HG03442 (cell line): ENCODE data around the gene TELO2.
"Not testable (repeated sequence)": the region's sequence is repeated elsewhere in the genome, so short reads cannot be mapped to it uniquely, and the experiment has no call there.

ENCODE experiments used
- ATAC-seq: cut with Tn5 transposase; IDR thresholded peaks from one replicate; pipeline ENCODE4 v1.9.1; 2021; ENCODE audit warnings: mild to moderate bottlenecking, moderate library complexity; ENCODE audit not compliant: unreplicated experiment

The TELO2 gene

DNA sequence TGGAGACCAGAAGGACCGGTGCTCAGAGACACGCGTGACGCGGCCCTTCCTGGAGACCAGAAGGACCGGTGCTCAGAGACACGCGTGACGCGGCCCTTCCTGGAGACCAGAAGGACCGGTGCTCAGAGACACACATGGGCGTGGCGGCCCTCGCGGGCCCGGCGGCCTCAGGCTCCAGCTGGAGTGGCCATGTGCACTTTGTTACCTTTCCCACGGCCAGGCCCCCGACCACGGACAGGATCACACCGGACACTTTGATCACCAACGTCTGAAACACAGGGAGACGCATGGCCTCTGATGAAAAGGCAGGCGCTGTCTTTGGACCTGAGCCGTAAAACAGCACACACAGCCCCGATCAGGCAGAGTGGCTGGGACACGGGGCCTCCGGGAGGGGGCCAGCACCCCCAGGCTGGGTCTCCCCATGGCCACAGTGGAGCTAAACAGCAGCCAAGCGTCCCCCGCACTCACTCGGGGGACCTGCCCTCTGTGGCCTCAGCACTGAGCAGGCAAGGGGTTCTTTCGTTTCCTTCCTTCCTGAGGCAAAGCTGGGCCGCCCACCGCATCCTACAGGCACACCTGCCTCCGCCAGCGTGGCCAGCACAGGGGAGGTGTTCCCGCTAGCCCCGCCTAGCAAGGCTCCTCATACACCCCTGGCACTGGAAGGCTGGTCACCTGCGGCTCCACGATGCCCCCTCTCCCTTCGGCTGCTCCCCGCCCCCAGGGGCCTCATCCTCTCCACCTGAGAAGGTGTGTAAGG is 35.5 kb upstream of the TELO2 start:
- ATAC-seq = no peak

DNA sequence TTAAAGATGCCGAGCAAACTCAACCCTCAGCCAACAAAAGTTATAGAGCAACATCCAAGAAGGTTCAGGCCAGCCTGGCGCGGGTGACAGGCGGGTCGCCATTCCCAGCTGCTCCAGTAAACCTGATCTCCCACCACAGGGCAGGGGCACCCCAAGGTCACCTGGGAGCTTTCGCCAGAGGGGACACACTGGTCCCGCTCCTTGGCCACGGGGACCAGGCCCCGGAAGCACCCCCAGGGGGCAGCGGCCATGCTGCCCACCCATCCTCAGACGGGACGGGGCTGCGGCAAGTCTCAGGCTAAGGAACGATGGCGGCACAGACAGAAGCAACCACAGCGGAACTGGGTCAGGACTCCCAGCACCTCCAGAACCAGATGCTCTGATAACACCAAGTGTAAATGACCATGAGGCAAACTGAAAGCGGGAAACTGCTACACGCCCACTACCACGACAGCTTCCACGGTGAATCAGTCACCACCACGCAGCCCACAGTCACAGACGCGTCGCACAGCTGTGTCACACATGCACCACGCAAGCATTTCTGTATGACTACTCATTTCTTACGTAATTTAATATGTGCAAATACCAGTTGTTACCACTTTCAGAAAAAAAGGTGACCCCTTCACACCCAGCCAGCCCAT is 34.7 kb upstream of the TELO2 start:
- ATAC-seq = no peak

DNA sequence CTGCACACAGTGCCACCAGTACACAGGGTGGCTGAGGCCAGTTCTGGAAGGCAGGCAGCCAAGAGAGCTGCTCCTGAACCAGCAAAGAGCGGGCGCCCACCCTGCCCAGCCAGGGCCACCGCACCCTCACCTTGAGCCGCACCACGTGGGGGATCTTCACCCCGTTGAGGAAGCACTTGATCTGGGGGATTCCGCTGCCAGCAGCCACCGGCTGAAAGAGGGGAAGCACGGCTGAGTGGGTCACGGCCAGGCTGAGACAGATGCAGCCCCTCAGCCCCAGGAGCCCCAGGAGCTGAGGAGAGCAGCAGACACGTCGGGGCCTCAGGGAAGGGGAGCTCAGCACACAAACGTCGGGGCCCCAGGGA is 34.2 kb upstream of the TELO2 start:
- no peak for ATAC-seq

DNA sequence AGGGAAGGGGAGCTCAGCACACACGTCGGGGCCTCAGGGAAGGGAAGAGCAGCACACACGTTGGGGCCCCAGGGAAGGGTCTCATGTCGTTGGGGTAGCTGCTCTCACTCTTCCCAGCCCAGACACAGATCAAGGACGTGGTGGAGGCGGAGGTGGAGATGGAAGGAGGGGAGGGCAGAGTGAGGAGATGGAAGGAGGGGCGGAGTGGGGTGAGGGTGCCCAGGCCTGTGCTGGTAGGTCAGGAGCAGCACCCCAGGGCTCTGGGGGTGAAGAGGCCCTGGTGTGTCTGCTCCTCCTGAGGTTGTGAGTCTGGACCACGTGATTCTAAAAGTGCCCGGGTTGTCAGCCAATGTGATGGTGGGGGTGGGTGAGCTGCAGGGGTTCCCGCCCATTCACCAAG is 33.2 kb upstream of the TELO2 start:
- no peak for ATAC-seq

DNA sequence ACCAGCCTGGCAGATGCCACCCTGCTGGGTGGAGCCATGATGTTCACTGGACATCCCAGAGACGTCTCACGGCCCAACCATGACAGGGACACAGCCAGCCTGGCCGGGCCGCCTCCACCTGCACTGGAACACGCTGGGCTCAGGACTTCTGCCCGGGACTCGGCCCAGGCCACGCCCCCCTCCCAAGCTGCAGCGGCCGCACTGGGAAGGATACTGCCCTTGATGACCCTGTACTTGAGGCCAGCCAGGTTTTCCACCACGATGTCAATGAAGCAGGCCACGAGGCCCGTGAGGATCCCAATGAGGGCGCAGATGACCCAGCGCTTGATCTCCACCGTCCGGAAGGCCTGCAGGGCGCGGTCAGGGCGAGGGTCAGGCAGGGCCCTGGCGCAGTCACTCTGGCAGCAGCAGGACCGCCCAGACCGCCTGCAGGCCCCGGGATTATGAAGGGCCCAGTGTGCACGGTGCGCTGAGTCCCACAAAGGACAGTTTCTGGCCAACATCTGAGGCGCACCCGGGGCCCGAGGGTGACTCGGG is 32.5 kb upstream of the TELO2 start:
- ATAC-seq = no peak

DNA sequence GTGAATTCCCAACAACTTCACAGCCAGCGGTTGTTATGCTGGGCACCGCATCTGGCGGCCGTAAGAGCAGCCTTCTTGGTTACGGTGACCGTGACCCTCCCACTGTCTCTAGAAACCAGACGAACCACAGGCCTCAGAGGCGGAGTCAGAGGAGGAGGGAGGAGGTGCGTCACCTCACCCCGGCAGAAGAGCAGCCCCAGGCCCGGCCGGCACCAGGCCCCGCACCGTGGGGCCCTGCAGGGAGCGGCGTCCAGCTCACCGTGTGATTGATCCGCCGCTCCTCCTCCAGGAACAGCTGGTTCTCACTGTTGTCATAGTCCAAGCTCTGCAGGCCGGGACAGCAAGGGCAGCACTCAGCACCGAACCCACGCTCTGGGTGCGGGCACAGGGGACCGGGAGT is 32.0 kb upstream of the TELO2 start:
- ATAC-seq = no peak

DNA sequence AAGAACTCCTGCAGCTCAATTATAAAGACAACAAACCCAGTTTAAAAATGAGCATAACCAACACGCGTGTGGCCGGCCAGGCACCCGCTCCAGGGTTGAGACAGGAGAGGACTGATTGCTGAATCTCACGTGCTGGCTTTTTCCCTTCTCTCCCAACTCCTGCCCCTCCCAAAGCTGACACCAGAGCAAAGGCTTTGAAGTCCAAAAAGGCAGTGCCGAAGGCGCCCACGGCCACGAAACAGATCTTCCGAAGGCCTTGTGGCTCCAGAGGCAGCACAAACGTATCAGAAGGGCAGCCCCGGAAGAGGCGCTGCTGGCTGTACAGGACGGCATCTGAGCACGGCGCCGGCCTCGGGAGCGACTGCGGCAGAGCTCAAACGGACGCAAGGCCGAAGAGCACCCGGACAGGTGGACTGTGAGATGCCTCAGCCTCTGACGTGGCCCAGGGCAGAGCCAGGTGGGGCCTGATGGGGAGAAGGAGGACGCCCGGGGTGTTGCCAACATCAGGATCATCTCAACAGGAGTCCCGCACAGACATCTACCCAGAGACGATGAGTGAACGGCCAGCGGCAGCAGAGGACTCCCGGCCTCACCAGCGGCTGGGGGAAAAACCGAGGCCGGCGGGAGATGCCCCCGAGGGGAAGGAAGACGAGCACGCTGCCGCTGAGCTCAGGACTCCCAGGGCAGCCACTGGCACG is 28.8 kb upstream of the TELO2 start:
- ATAC-seq = no peak

DNA sequence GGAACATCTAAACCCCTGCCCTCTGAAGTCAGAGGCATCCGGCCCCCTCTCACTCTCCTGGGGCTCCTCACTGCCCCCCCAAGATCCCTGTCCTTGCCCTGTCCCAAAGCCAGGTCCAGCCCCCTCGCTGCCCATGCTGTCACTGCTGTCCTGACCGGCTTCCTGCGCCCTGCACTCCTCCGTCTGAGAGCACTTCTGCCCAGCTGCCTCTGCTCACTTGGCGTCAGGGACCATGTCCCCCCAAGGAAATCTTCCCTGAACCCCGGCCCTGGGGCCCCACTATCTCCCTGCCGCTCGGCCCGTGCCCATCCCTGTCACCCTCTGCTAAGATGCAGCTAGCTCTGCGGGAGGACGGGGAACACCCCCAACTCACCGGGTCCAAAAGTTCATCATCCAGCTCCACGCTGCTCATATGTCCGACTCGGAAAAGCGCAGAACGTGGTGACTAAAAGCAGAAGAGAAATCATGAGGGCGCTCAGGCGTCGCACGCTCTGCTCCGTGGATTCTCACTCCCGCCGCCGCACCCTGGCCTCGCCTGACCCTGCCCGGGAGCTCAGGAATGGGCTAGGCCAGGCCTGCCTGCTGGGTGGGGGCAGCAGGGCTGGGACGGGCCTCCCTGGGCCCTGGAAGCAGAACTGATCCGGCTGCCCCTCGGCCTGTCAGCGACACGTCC is 28.1 kb upstream of the TELO2 start:
- ATAC-seq = no peak

DNA sequence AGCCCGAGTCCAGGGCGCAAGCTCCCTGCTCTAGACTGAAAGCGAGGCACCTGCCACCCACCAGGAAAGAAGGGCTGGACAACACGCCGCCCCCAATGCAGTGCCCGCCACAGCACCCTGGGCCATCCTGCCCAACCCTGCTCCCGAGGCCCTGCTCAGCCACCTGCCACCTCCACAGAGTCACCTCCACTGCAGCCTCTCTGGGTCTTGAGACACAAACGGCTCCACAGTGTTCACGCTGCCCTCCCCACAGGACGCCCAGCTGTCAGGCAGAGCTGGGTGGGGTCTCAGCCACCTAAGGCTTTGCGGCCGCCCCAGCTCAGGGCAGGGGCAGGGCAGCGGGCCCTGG is 27.6 kb upstream of the TELO2 start:
- ATAC-seq = no peak

DNA sequence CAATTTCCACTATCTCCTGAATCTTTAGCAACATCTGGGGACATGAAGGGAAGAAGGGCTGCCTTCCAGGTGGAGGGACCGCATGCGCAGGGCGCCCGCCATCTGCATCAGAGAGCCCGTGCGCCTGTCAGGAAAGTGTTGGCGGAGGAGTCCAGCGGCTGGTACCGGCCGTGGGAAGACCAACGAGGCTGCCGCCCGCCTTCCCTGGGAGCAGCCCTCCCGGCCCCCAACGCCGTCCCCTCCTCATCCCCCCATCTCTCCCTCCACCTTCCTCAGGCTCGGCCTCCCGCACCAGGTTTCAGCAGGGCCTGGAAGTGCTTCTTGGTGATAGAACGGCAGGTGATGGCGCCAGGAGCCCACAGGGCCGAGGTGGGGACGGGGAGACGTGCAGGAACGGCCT is 27.1 kb upstream of the TELO2 start:
- ATAC-seq = no peak

DNA sequence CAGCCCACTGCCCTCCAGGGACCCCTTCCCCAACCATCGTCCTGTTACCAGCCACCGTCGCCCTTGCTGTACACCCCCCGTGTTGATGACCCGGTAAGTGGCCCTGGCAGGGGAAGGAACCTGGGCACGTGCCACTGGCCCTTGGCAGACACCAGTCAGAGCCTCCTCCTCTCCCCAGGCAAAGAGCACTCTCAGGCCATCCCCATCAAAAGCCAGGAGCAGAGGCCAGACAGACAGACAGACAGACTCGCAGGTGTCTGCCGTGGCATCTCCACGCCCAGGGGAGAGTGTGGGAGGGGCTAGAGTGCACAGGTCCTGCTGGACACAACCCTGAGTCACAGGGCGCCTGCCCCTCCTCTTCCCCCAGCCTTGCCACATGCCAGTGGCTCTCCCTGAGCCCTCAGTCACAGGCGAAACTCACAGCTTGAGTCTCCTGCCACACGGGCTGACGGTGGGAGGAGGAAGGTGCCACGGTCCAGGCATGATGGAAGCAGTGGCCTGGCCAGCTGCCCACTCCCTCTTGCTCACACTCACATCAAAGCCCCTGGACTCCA is 26.1 kb upstream of the TELO2 start:
- ATAC-seq = no peak

DNA sequence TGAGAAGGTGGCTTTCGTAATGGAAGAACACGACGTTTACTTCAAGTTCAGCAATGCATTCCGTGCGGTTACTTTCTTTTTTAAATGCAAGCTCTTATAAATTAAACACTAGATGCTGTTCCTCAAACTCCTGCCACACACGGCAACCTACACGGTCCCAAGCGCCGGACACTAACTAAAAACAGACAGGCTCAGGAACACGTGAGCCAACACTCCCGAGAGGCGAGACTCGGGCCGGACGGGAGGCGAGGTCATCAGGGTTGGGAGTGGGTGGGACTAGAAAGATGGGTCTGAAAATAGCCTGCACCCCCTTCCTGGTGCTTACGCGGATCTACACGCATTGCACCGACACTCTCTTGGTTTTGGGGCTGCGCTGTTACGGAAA is 24.7 kb upstream of the TELO2 start:
- no peak for ATAC-seq

DNA sequence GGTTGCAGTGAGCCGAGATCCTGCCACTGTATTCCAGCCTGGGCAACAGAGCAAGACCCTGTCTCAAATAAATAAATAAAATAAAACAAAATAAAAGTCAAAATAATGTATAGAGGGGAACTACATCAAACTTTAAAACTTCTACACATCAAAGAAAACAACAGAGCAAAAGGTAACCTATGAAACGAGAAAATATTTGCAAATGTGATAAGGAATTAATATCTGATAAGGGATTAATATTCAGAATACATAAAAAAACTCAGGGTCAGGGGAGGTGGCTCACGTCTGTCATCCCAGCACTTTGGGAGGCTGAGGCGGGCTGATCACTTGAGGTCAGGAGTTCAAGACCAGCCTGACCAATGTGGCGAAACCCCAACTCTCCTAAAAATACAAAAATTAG is 24.0 kb upstream of the TELO2 start:
- not testable (repeated sequence) for ATAC-seq

DNA sequence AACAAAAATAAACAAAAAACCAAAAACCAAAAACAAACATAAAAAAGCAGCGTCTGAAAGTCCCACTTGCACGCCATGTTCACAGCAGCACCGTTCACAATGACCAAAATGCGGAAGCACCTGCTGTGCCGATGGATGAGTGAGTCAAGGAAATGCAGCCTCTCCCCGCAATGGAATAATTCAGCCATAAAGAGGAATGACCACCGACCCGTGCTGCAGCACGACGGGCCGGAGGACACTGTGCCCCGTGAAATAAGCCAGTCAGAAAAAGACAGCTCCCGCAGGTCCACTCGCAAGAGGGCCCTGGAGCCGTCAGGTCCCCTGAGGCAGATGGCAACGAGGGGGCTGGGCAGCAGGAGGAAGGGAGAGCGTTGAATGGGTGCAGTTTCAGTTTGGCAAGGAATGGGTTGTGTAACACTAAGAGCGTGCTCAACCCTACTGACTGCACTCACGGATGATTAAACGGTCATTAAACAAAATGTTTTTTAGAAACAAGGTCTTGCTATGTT is 23.4 kb upstream of the TELO2 start:
- no peak for ATAC-seq

DNA sequence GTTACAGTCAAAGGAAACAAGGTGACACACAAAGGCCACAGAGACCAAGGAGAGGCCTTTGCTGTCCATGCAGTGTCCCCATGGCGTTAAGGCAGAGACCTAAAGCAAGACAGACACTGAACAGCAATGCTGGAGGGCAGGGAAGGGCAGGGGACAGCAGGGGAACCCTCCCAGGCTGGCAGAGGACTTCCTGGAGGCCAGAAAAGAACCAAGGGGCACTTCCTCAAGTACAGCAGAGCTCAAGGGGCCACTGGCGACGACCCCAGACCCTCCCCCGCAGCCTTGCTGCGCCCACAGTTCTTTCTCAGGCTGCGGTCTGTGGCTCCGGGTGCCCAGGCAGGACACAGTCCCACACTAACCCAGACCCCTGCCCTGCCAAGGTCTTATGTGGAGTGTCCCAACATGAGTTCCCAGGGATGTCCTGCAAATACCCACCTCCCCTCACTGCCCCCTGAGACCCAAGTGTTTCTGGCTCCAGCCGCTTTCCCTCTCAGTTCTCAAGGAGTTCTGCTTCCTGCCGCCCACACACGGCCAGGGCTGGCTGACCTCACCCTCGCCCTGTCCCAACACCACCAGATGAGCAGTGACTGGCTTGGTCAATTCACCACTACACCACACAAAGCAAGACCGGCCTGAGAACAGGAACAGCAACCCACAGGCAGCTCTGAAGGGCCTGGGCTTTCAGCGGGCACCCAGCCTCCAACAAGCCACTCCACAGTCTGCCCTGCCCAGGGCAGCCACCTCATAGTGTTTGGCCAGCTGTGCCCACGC is 22.5 kb upstream of the TELO2 start:
- ATAC-seq = no peak

DNA sequence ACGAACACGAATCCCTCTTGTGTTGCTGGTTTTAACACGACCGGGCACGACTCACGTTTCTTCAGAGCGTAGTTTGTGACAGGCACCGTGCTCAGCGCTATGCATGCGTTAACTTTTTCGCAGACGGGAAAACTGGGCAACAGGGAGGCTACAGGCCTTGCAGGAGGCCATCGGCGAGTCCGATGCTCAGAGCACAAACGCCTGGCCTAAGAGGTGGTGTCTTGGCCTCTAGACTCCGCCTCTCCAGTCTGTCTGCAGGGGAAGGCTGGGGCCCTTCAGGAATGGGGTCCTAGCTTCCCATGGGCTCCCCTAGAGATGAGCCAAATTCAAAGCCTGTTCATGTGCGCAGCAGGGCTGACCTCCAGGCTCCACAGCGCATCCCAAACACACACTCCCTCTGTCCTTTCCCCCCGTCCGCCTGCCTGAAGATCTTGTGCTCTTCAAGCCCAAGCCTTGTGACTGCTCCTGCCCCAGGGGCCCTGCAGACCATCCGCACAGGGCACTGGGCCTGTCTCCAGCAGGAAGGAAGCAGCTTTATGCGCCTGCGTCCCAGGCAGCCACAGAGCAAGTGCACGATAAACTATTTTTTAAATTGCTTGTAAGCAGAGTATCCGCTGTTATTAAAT is 21.5 kb upstream of the TELO2 start:
- no peak for ATAC-seq

DNA sequence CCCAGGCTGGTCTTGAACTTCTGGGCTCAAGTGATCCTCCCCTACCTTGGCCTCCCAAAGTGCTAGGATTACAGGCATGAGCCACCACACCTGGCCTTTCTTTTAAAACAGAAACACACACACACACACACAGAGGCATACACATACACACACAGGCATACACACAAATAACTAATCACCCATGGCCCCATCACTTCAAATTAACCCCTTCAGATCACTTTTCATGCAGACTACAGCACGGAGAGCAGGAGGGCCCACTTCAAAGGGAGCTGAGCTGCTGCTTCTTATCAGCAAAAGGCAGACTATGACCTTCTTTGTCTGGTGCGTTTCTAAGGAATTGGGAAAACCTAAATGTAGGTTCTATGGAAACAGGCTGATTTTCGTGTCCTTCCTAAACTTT is 20.2 kb upstream of the TELO2 start:
- no peak for ATAC-seq

DNA sequence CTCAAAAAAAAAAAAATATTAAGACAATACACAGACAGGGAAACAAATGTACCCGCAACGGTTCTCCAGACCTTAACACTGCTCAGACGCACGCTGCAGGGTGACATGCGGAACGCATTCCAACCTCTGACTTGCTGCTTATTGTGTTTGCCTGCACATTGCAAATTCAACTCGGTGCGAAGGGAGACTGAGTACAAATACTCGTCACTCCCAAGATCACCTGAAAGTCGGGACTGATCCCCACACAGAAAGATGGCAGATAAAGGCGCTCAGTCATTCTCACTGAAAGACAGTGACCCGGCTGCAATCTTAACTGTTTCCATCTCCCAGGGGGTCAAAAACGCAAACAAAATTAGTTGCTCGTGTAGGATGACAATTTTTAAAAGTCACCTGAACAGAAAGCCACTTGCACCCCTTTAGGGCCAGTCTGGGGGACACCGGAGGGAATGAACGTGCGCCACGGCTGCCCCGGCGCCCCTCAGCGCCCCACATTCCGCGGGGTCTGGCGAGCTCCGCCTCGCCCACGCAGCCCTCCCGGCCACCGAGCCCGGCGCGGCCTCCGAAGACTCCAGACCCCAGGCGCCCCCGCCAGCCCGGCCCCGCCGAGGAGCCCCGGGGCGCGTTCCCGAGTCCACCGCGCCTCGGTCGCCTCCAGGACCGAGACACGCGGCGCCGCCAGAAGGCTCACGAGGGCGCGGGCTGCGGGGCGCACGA is 18.9 kb upstream of the TELO2 start:
- ATAC-seq = peak; percentile 21
